Fibroblast of mammary gland (primary cell): ENCODE results near the gene S100A13.

ENCODE experiments used
- DNase-seq: peaks from one replicate; pipeline ENCODE4 v3.0.0-alpha.2; 2010; ENCODE audit warnings: low read depth
- H3K4me3 ChIP-seq: 2 replicates; pipeline ENCODE4 v1.5.1; 2011; ENCODE audit warnings: low read depth, mild to moderate bottlenecking, low read length, moderate library complexity; ENCODE audit not compliant: control insufficient read depth
- TF ChIP-seq, protein P1 (sequence below): conservative IDR thresholded peaks from 2 replicates; pipeline ENCODE4 v1.5.1; 2011; ENCODE audit warnings: low read depth, low read length, inconsistent platforms; ENCODE audit not compliant: control insufficient read depth, insufficient read depth

Gene S100A13

DNA sequence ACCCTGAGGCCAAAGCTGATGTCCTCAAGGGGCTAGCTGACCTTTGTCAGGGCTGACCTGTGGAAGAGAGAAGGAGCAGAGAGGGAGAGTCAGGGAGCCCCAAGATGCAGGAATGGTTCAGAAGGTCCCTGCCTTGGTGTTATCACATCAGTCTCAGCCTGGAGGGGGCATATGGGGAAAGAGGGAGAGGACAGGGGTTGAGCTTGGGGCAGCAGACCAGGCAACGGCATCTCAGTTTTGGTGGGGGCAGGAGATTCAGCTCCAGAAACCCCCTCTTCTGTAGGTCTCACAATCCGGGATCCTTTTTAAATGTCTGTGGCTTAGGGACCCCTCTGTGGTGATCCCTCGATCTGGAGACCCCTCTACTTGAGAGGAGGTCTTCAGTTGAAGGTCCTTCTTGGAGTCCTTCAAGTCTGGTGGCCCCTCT lies 815 bp downstream of the S100A13 start:
- H3K4me3 ChIP-seq = peak overlapping the region; percentile 87

DNA sequence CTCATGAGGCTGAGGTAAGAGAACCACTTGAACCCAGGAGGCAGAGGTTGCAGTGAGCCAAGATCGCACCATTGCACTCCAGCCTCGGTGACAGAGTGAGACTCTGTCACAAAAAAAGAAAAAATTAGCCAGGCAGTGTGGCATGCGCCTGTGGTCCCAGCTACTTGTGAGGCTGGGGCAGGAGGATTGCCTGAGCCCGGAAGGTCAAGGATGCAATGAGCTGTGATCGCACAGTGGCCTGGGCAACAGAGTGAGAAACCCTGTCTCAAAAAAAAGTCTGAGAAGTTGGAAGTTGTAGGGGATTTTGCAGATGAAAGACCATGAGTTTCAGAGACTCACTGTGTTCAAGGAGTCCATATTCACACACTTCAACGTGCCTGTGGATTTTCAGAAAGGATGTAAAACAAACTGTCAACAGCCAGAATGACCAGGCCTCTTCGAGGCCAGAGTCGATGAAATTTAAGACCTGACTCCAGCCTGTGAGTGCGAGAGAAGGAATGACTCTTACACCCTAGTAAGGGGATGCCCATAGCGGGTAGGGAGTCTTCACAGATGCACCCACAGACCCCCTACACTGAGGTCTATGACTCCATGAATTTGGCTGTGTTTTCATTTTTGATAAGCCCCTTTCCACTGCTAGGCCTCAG lies 2.2 kb downstream of the S100A13 start:
- peak overlapping the region; percentile 87 for H3K4me3 ChIP-seq
- TF ChIP-seq, protein P1, sequence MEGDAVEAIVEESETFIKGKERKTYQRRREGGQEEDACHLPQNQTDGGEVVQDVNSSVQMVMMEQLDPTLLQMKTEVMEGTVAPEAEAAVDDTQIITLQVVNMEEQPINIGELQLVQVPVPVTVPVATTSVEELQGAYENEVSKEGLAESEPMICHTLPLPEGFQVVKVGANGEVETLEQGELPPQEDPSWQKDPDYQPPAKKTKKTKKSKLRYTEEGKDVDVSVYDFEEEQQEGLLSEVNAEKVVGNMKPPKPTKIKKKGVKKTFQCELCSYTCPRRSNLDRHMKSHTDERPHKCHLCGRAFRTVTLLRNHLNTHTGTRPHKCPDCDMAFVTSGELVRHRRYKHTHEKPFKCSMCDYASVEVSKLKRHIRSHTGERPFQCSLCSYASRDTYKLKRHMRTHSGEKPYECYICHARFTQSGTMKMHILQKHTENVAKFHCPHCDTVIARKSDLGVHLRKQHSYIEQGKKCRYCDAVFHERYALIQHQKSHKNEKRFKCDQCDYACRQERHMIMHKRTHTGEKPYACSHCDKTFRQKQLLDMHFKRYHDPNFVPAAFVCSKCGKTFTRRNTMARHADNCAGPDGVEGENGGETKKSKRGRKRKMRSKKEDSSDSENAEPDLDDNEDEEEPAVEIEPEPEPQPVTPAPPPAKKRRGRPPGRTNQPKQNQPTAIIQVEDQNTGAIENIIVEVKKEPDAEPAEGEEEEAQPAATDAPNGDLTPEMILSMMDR = no peak
- no peak for DNase-seq

More for the DNA sequence above, 815 bp downstream of the S100A13 start:
- TF ChIP-seq, protein P1 = no peak
- no peak for DNase-seq

DNA sequence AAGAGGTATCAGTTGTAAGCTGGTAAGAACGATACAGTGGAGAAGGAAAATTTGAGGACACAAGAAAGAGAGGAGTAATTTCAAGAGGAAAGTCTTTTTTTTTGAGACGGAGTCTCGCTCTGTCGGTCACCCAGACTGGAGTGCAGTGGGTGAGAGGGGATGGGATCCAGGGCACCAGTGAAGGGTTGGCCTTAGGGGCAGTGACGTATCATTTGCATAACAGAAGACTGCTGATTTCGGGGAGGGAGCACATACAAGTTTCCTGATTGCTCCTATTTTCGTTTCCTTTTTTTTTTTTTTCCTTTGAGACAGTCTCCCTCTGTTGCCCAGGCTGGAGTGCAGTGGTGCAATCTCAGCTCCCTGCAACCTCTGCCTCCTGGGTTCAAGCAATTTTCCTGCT lies 4.2 kb downstream of the S100A13 start:
- TF ChIP-seq, protein P1 = no peak
- H3K4me3 ChIP-seq = no peak overlapping the region
- no peak for DNase-seq

DNA sequence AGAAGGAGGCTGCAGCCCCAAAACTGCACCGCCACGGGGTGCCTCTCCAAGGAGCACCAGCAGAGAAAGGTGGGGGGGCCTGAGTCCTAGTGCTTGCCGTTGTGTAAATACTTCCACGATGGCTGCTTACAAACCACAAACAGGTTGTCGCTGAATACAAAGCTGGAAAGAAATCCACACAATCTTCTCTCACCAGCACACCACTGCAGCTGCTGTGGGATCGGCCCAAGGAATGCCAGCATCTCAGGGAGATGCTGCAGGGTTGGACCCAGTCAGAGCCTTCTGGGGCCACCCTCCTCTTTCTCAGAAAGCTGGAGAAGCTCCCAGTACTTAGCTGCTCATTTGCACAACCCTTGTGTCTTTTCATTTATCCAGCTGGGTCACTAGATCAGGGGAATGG lies 8.1 kb downstream of the S100A13 start:
- no peak for DNase-seq
- H3K4me3 ChIP-seq = no peak overlapping the region
- TF ChIP-seq, protein P1 = no peak

DNA sequence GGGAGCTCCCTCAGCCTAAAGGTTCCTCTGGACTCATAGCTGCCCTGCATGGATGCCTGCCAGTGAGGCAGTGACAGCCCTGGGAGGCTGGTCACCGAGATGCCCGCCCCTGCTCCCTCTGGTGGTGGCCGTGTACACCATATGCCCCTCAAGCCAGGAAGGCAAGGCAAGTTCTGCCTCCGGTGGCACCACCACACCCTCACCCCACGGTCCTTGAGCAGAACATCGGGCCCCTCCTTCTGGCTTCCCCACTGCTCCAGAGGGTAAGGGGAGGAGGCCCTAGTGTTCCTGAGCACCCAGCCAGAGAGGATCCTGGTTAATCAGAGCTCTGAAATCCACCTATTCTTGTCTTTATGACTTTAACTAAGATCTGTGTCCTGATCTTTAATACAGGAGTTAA lies 9.6 kb downstream of the S100A13 start:
- peak; percentile 60 for DNase-seq
- no peak overlapping the region for H3K4me3 ChIP-seq
- TF ChIP-seq, protein P1 = peak; percentile 51

DNA sequence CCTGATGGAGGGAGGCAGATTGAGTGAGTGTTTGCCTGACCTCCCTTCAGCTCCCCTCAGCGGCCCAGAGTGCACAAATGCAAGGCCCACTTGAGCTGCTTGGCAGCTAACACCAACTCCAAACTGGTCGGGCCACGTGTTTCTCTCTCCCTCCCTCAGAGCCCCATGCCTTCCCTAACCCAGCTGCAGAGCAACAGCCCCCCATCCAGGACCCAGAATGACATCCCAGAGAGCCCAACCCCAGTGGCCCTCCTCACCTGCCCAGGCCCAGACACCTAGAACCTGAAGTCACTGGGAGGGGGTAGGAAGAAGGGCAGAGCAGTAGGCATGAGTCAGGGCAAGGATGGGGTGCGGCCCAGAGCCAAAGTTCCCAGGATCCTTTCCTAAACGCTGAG lies 10.4 kb downstream of the S100A13 start:
- TF ChIP-seq, protein P1 = no peak
- no peak overlapping the region for H3K4me3 ChIP-seq
- no peak for DNase-seq
